Endothelial cell of umbilical vein (primary cell): ENCODE measurements around the gene TM4SF18. TPM values are rescaled to one million over a fixed set of nuclear protein-coding genes. Genes with fewer than 3 reads are reported as not detected.

Experiments used
- BruUV-seq: library from RNA; stranded (reverse); fragments of 400-500 nt; replicated peaks from 2 replicates; lab custom pipeline; 2021; lab: Mats Ljungman, UMichigan
- CTCF ChIA-PET: fragments of 300-600, 350-600 bp; sonication (Branson Sonifier 250); formaldehyde crosslinking; loops from one replicate; lab custom pipeline; 2021; ENCODE audit warnings: antibody characterized with exemption, inconsistent platforms; lab: Charles Lee
- POLR2A ChIA-PET: fragments of 300-600, 350-600 bp; sonication (Branson Sonifier 250); formaldehyde crosslinking; loops from one replicate; lab custom pipeline; 2021; ENCODE audit warnings: antibody characterized with exemption, inconsistent platforms; lab: Charles Lee
- DNase-seq: peaks from one replicate; pipeline ENCODE4 v3.0.0-alpha.2; 2011; ENCODE audit warnings: low read depth, low spot score
- FAIRE-seq: peaks from 2 replicates; lab custom pipeline; 2011; peaks lifted over from hg19 to GRCh38; lab: Jason Lieb, UNC
- H2AFZ ChIP-seq: 2 replicates; pipeline ENCODE4 v1.6.0; 2012; ENCODE audit warnings: low read depth, low read length, control low read depth, inconsistent platforms
- H3K27ac ChIP-seq: 2 replicates; pipeline ENCODE4 v1.5.1; 2011; ENCODE audit warnings: low read depth, mild to moderate bottlenecking, control low read depth, low read length, moderate library complexity; ENCODE audit not compliant: insufficient read depth
- H3K27me3 ChIP-seq, 2 experiments: 2 replicates each; pipeline versions ENCODE4 v1.6.0 to v1.6.1; 2011; ENCODE audit warnings: low read length in 2 of 2, mixed read lengths in 1 of 2; ENCODE audit not compliant: control insufficient read depth in 2 of 2, insufficient read depth in 2 of 2
- H3K36me3 ChIP-seq, 2 experiments: 2 replicates in 1 of 2; 3 replicates in 1 of 2; pipeline ENCODE4 v1.5.1; 2011; ENCODE audit warnings: low read length in 2 of 2, mild to moderate bottlenecking in 1 of 2, moderate library complexity in 1 of 2; ENCODE audit not compliant: control insufficient read depth in 2 of 2, insufficient read depth in 2 of 2; ENCODE audit errors: extremely low read depth in 1 of 2
- H3K4me1 ChIP-seq: 3 replicates; pipeline ENCODE4 v1.5.1; 2011; ENCODE audit warnings: mild to moderate bottlenecking, low read length; ENCODE audit not compliant: control insufficient read depth, insufficient read depth; ENCODE audit errors: extremely low read depth
- H3K4me2 ChIP-seq: 2 replicates; pipeline ENCODE4 v1.6.1; 2011; ENCODE audit warnings: low read length, control low read depth, mixed read lengths; ENCODE audit not compliant: insufficient read depth
- H3K4me3 ChIP-seq, 3 experiments: fragments of 200-600 bp in 1 of 3; sonication (generic), shearing (Covaris generic) in 1 of 3; replicated peaks in 1 of 3; 2 replicates each; pipeline ENCODE4 v1.5.1; 2011 to 2016; ENCODE audit warnings: control low read depth in 3 of 3, low read length in 3 of 3, mild to moderate bottlenecking in 2 of 3, inconsistent platforms in 1 of 3, low read depth in 1 of 3, moderate library complexity in 1 of 3; ENCODE audit not compliant: insufficient read depth in 1 of 3
- H3K79me2 ChIP-seq: 2 replicates; pipeline ENCODE4 v1.6.0; 2012; ENCODE audit warnings: low read length, inconsistent platforms; ENCODE audit not compliant: control insufficient read depth, insufficient read depth
- H3K9ac ChIP-seq: replicated peaks from 2 replicates; pipeline ENCODE3; 2011; ENCODE audit warnings: low read length, control low read depth; ENCODE audit not compliant: insufficient read depth; ENCODE audit errors: extremely low read depth
- H3K9me1 ChIP-seq: replicated peaks from 3 replicates; pipeline ENCODE4 v1.6.0; 2011; ENCODE audit warnings: mild to moderate bottlenecking, low read length; ENCODE audit not compliant: control insufficient read depth, insufficient read depth; ENCODE audit errors: extremely low read depth
- H3K9me3 ChIP-seq: replicated peaks from 2 replicates; pipeline ENCODE4 v1.5.1; 2012; ENCODE audit warnings: low read length, inconsistent platforms; ENCODE audit not compliant: control insufficient read depth, insufficient read depth
- H4K20me1 ChIP-seq: replicated peaks from 2 replicates; pipeline ENCODE3; 2011; ENCODE audit warnings: mild to moderate bottlenecking, low read length; ENCODE audit not compliant: control insufficient read depth, insufficient read depth; ENCODE audit errors: extremely low read depth
- EZH2 ChIP-seq: IDR thresholded peaks from 2 replicates; pipeline ENCODE4 v1.6.1; 2012; ENCODE audit warnings: borderline replicate concordance, low read depth, mild to moderate bottlenecking, moderate library complexity, low read length, inconsistent platforms; ENCODE audit not compliant: severe bottlenecking
- FOS ChIP-seq: IDR thresholded peaks from 2 replicates; pipeline ENCODE4 v1.6.1; 2011; ENCODE audit warnings: mild to moderate bottlenecking, low read length, moderate library complexity, borderline replicate concordance; ENCODE audit not compliant: insufficient read depth
- GATA2 ChIP-seq: IDR thresholded peaks from 2 replicates; pipeline ENCODE4 v1.7.0; 2011; ENCODE audit warnings: low read depth, mild to moderate bottlenecking, moderate library complexity, mixed read lengths, low read length; ENCODE audit not compliant: insufficient read length, insufficient read depth
- JUN ChIP-seq: IDR thresholded peaks from 2 replicates; pipeline ENCODE4 v1.6.1; 2011; ENCODE audit warnings: borderline replicate concordance, low read depth; ENCODE audit not compliant: insufficient read length, insufficient read depth
- MYC ChIP-seq: IDR thresholded peaks from one replicate; pipeline ENCODE4 v1.6.1; 2011; ENCODE audit warnings: mild to moderate bottlenecking, low read depth, low read length
- POLR2A ChIP-seq: IDR thresholded peaks from 2 replicates; pipeline ENCODE4 v1.6.1; 2012; ENCODE audit warnings: low read depth, mild to moderate bottlenecking, control low read depth, low read length
- POLR2AphosphoS5 ChIP-seq: IDR thresholded peaks from 2 replicates; pipeline ENCODE4 v1.6.1; 2012; ENCODE audit warnings: low read depth, mild to moderate bottlenecking, control low read depth, low read length, moderate library complexity; ENCODE audit not compliant: insufficient read depth
- dilution Hi-C: fragments of 300-500 bp; cut with MboI; formaldehyde crosslinking; loops from one replicate; pipeline ENCODE4 v1.15.0; 2019; ENCODE audit warnings: low sequenced_read_pairs; ENCODE audit not compliant: extremely low pct_ligation_motif_present
- intact Hi-C: fragments of 100-400 bp; cut with micrococcal nuclease; formaldehyde crosslinking; loops from one replicate; pipeline ENCODE4 v1.10.0; 2022
- polyA plus RNA-seq, 4 experiments: library from polyadenylated mRNA; depleted of rRNA in 3 of 4; stranded (reverse) in 3 of 4; unstranded in 1 of 4; fragments of >200 nt; gene quantifications; 2 replicates each; pipeline versions ENCODE4 v1.2.1 to v1.2.3, GENCODE V29; 2011 to 2012; ENCODE audit warnings: missing spikeins in 1 of 4
- total RNA-seq: library from RNA; stranded (reverse); gene quantifications from 2 replicates; pipeline ENCODE4 v1.2.3, GENCODE V29; 2021
- TF ChIP-seq, protein P1 (sequence below), 2 donors: IDR thresholded peaks; 1 replicate in 1 of 2; 2 replicates in 1 of 2; pipeline ENCODE4 v1.5.1; 2011; ENCODE audit warnings: low read length in 2 of 2, mild to moderate bottlenecking in 2 of 2, moderate library complexity in 2 of 2, control low read depth in 1 of 2, inconsistent platforms in 1 of 2, low read depth in 1 of 2; ENCODE audit not compliant: insufficient read depth in 1 of 2; ENCODE audit errors: extremely low read depth in 1 of 2
- TF ChIP-seq, protein P2 (sequence below): IDR thresholded peaks from 2 replicates; pipeline ENCODE4 v1.6.1; 2011; ENCODE audit not compliant: insufficient read depth, insufficient read length

Gene TM4SF18
- total and polyA plus RNA-seq, 2 donors (not counting 3 experiments of a cell fraction or from before 2014, with no cell fraction given): 158 to 163 TPM

DNA sequence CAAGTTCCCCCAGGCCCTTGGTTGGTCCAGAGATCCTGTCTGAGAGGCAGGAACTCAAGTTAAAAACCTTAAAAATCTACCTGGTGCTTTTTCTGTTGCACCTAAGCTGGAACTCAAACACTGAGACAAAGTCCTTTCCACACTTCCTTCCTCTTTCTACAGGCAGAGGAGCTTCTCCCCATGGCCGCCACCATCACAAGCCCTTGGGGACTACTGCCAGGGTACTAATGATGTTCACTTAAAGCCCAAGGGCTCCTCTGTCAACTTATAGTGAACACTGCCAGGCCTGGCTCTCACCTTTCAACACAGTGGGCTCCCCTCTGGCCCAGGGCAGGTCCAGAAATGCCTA lies 26.0 kb downstream of the TM4SF18 start:
- Histone ChIP-seq H3K9me3 (no peaks in the 10 kb centered on the region), H4K20me1 (no peaks in the 10 kb centered on the region), H2AFZ (no peak overlapping the region), H3K79me2 (no peaks in the 10 kb centered on the region), H3K36me3 (no peaks in the 10 kb centered on the region), H3K4me1 (no peaks in the 10 kb centered on the region), H3K4me3 (no peak overlapping the region), H3K27ac (no peak overlapping the region), H3K4me2 (no peak overlapping the region), H3K9me1 (no peaks in the 10 kb centered on the region), H3K9ac (no peak overlapping the region), H3K27me3 (no peaks in the 10 kb centered on the region)
- TF ChIP-seq MYC (no peak), POLR2AphosphoS5 (no peak), EZH2 (no peak), JUN (no peak), POLR2A (no peak), GATA2 (no peak), FOS (no peak)
- TF ChIP-seq, protein P1, sequence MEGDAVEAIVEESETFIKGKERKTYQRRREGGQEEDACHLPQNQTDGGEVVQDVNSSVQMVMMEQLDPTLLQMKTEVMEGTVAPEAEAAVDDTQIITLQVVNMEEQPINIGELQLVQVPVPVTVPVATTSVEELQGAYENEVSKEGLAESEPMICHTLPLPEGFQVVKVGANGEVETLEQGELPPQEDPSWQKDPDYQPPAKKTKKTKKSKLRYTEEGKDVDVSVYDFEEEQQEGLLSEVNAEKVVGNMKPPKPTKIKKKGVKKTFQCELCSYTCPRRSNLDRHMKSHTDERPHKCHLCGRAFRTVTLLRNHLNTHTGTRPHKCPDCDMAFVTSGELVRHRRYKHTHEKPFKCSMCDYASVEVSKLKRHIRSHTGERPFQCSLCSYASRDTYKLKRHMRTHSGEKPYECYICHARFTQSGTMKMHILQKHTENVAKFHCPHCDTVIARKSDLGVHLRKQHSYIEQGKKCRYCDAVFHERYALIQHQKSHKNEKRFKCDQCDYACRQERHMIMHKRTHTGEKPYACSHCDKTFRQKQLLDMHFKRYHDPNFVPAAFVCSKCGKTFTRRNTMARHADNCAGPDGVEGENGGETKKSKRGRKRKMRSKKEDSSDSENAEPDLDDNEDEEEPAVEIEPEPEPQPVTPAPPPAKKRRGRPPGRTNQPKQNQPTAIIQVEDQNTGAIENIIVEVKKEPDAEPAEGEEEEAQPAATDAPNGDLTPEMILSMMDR (IDR thresholded peaks at IDR 0.05; ENCODE audit: extremely low read depth in 1 of 2, insufficient read depth in 1 of 2, low read depth in 1 of 2, low read length in 2 of 2): no peak
- TF ChIP-seq, protein P2, sequence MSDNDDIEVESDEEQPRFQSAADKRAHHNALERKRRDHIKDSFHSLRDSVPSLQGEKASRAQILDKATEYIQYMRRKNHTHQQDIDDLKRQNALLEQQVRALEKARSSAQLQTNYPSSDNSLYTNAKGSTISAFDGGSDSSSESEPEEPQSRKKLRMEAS: no peak
- no peak for DNase-seq
- FAIRE-seq: no peak
- intact Hi-C loops: no loop called here
- ChIA-PET CTCF (interaction anchor here (1.2 kb wide), 1 partner anchor 172 kb away, joined by 3 read pairs; no protein-coding TSS in a partner anchor), POLR2A (no interaction called here)
- dilution Hi-C loops: no loop called here
- no TSS peak for BruUV-seq
